Brain microvascular endothelial cell (primary cell): ENCODE results near the gene PLEKHG2.
A peak's percentile ranks its signal among the peaks of the same experiment; 100 is the strongest.

ENCODE experiments used
- DNase-seq: peaks from one replicate; pipeline ENCODE4 v3.0.0-alpha.2; 2020
- H3K27ac ChIP-seq: fragments of 250-450 bp; sonication (Bioruptor Pico); 2 replicates; pipeline ENCODE4 v1.5.1; 2020; ENCODE audit warnings: mild to moderate bottlenecking, moderate library complexity
- H3K27me3 ChIP-seq: fragments of 250-450 bp; sonication (Bioruptor Pico); replicated peaks from 2 replicates; pipeline ENCODE4 v1.5.1; 2020; ENCODE audit warnings: mild to moderate bottlenecking
- H3K36me3 ChIP-seq: fragments of 250-450 bp; sonication (Bioruptor Pico); replicated peaks from 2 replicates; pipeline ENCODE4 v1.5.1; 2020; ENCODE audit warnings: mild to moderate bottlenecking
- H3K4me3 ChIP-seq: 2 replicates; pipeline ENCODE4 v1.5.1; 2011; ENCODE audit warnings: low read depth, mild to moderate bottlenecking, control low read depth, low read length, moderate library complexity
- in situ Hi-C: cut with HindIII; loops from 2 replicates; pipeline ENCODE4 v1.10.0; 2017; ENCODE audit warnings: low sequenced_read_pairs, low pct_ligation_motif_present
- TF ChIP-seq, protein P1 (sequence below): IDR thresholded peaks from 2 replicates; pipeline ENCODE4 v1.5.1; 2011; ENCODE audit warnings: low read depth, mild to moderate bottlenecking, moderate library complexity, low read length, control low read depth, inconsistent platforms; ENCODE audit errors: missing control alignments

Gene PLEKHG2

DNA sequence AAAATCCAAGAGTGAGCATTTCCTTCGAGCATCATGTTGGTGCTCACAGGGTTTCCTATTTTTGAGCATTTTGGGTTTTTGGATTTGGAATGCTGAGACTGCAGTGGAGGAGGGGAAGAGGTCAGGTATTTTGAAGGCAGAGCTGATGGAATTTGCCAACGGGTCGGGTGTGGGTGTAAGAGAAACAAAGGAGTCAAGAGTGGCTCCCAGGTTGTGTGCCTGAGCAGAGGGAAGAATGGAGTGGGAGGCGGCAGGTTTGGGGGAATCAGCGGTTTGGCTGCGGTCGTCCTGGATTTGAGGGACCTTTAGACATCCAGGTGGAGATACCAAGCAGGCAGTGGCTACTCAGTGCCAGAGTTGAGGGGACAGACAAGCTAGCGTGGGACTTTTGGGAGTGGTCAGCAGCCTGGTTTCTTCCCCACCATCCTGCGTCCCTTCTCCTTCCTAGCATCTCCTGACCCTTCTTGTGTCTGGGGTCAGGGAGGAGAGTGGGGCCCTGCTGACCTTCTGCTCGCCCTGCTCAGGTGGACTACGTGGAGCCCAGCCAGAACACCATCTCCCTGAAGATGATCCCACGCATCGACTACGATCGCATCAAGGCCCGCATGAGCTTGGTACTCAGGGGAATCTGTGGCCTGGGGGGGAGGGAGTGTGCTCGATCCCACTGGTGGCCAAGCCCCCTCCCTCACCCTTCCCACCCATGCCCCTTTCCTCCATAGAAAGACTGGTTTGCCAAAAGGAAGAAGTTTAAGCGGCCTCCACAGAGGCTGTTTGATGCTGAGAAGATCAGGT is 53.7 kb downstream of the PLEKHG2 start:
- DNase-seq, result no peak
- H3K4me3 ChIP-seq, result no peak overlapping the region
- TF ChIP-seq, protein P1, sequence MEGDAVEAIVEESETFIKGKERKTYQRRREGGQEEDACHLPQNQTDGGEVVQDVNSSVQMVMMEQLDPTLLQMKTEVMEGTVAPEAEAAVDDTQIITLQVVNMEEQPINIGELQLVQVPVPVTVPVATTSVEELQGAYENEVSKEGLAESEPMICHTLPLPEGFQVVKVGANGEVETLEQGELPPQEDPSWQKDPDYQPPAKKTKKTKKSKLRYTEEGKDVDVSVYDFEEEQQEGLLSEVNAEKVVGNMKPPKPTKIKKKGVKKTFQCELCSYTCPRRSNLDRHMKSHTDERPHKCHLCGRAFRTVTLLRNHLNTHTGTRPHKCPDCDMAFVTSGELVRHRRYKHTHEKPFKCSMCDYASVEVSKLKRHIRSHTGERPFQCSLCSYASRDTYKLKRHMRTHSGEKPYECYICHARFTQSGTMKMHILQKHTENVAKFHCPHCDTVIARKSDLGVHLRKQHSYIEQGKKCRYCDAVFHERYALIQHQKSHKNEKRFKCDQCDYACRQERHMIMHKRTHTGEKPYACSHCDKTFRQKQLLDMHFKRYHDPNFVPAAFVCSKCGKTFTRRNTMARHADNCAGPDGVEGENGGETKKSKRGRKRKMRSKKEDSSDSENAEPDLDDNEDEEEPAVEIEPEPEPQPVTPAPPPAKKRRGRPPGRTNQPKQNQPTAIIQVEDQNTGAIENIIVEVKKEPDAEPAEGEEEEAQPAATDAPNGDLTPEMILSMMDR, result no peak
- peaks cover 79% of the 10 kb centered on the region for H3K36me3 ChIP-seq
- in situ Hi-C loops, result no loop called here
- H3K27ac ChIP-seq, result no peak overlapping the region
- H3K27me3 ChIP-seq, result no peaks in the 10 kb centered on the region

DNA sequence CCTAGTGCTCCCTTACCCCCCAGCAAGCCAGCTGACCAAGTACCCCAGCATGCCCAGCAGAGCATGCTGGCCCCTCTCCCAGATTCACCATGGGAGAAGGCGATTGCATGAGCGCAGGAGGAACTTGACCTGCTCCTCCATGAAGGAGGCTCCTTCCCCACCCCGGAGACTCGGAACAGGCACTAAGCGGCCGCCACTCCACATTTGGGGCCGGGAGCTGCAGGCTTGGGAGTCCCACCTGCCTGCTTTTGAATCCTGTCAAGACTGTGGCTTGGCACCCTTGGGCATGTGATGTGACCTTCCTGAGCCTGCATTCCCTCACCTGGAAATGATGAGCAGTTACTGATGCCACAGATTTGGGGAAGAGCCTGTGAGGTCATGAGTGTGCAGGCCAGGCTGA is 55.5 kb downstream of the PLEKHG2 start:
- DNase-seq, result no peak
- no peak overlapping the region for H3K4me3 ChIP-seq
- no peak overlapping the region for H3K27ac ChIP-seq
- no peaks in the 10 kb centered on the region for H3K27me3 ChIP-seq
- TF ChIP-seq, protein P1, result no peak
- H3K36me3 ChIP-seq, result peaks cover 85% of the 10 kb centered on the region
- in situ Hi-C loops, result no loop called here

DNA sequence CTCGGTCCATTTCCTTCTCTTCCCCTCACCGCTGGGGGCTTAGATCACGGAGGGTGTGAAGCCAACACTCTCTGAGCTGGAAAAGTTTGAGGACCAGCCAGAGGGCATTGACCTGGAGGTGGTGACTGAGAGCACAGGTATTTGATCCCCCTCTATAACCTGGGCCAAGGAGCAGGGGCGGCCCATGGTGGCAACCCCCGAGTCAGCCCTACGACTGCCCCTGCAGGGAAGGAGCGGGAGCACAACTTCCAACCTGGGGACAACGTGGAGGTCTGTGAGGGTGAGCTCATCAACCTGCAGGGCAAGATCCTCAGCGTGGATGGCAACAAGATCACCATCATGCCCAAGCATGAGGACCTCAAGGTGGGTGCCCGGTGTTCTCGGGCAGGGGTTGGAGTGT is 56.6 kb downstream of the PLEKHG2 start:
- H3K27me3 ChIP-seq, result no peaks in the 10 kb centered on the region
- TF ChIP-seq, protein P1, result no peak
- H3K4me3 ChIP-seq, result no peak overlapping the region
- H3K36me3 ChIP-seq, result peaks cover 96% of the 10 kb centered on the region
- in situ Hi-C loops, result no loop called here
- no peak for DNase-seq
- H3K27ac ChIP-seq, result no peak overlapping the region

DNA sequence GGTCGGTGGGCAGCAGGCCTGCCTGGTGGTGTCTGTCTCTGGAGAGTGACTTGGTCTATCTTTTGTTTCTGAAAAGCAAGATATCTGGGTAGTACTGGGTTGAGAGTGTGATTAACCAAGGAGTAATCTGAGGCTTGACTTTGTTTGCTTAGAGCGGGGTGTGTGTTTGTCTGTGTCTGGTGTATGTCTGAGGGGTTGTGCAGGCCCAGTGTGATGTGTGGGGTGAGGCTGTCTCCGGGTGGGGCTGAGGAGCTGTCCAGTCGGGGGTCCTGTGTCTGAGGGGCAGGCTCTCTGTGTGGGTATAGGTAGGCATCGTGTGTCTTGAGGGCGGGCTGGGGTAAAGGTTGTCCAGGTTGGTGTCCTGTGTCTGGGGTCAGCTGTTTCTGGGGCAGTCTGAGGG is 57.1 kb downstream of the PLEKHG2 start:
- in situ Hi-C loops, result no loop called here

DNA sequence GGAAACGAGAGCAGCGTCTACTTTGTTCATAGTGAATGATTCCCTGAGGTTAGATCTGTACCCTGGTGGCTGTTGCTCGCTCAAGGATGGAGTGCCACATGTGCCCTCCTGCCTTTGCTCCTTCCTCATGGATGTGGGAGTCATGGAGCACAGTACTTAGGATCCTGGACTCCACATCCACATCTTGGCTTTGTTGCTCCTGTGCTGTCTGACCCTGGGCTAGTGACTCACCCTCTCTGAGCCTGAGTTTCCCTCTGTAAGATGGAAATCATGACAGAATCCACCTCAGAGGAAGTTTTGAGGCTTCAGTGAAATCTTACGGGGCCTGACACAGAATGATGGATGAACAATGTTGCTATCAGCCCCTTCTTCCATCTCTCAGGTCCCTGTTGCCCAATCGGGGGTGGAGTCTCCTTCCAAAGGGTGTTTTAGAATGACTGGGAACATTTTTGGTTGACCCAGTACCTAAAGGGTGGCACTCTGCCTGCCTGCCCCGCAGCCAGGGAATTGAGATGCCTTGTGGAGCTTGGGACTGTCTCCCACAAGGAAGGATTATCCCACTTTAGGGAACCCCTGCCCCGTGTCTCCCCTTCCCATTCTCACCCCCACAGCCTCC is 58.4 kb downstream of the PLEKHG2 start:
- no peak overlapping the region for H3K4me3 ChIP-seq
- H3K27me3 ChIP-seq, result no peaks in the 10 kb centered on the region
- in situ Hi-C loops, result no loop called here
- peaks cover 93% of the 10 kb centered on the region for H3K36me3 ChIP-seq
- peak; percentile 11 for DNase-seq
- no peak overlapping the region for H3K27ac ChIP-seq
- TF ChIP-seq, protein P1, result no peak

More for the DNA sequence above, 57.1 kb downstream of the PLEKHG2 start:
- TF ChIP-seq, protein P1, result no peak
- Histone ChIP-seq H3K4me3 (no peak overlapping the region), H3K27me3 (no peaks in the 10 kb centered on the region), H3K27ac (no peak overlapping the region), H3K36me3 (peaks cover 98% of the 10 kb centered on the region)
- no peak for DNase-seq
